Activated CD4-positive, CD25-positive, alpha-beta regulatory T cell treated with anti-CD3 and anti-CD28 coated beads, Interleukin-2, amount 50 U/mL, for 24 hours (primary cell): ENCODE data around the gene POM121C.
"Not testable (repeated sequence)": the region's sequence is repeated elsewhere in the genome, so short reads cannot be mapped to it uniquely, and the experiment has no call there.

Experiments
- ATAC-seq, 2 donors: fragments of 150-1000 bp; cut with Tn5 transposase; one replicate each; pipeline ENCODE4 v1.10.0; 2021; ENCODE audit warnings: mild to moderate bottlenecking in 1 of 2, moderate library complexity in 1 of 2

Gene POM121C

GRCh38 chr7:75374519-75375317 lies 111.4 kb downstream of the POM121C start:
- ATAC-seq, result not testable (repeated sequence)

DNA sequence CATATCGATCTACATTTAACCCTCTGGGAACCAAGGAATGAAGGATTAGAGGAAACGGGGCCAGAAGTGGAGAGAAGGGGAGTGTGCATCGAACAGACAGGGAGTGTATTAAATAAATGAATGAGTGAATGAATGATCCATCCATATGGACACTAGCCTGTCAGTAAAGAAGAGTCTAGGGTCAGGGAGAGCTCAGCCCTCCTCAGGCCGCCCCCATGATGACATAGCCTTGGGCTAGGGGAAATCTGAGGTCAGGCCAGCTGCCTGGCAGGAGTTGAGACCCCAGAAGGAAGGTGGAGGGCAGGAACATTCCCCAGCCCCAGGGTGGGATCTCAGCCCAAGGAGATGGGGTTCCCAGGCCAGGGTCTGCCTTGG lies 112.0 kb downstream of the POM121C start:
- ATAC-seq, result not testable (repeated sequence)

DNA sequence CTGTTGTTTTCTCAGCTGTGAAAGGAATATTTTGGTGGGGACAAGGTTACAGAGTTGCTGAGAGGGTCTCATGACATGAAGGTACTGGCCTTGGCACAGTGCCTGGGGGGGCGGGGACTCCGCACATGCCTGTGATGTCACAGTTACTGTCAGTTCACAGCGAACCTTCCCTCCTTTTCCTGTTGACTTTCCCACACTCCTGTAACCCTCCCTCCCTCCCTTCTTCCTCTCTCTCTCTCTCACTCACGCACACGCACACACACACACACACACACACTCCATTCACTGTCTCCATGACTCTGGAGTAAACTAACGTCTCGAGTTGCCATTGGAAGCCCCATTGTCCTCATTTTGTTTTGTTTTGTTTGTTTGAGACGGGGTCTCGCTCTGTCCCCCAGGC lies 118.8 kb downstream of the POM121C start:
- ATAC-seq, result not testable (repeated sequence)
